Right atrium auricular region (tissue), 2 donors: ENCODE measurements around the gene AGO1. TPM values are rescaled to one million over a fixed set of nuclear protein-coding genes. Genes with fewer than 3 reads are reported as not detected.

Experiments
- DNase-seq: peaks from one replicate; pipeline ENCODE4 v3.0.0-alpha.2; 2019; ENCODE audit warnings: low spot score
- H3K27ac ChIP-seq, 2 donors: fragments of 200-600 bp; sonication (generic); 1 replicate in 1 of 2; 2 replicates in 1 of 2; pipeline ENCODE4 v1.5.1; 2016 to 2019
- H3K27me3 ChIP-seq, 2 donors: fragments of 200-600 bp; sonication (generic); one replicate each; pipeline versions ENCODE4 v1.5.1 to v1.6.0; 2017 to 2019
- H3K36me3 ChIP-seq: fragments of 200-600 bp; sonication (generic); one replicate; pipeline ENCODE4 v1.5.1; 2016
- H3K4me1 ChIP-seq, 2 donors: fragments of 200-600 bp; sonication (generic); one replicate each; pipeline versions ENCODE4 v1.5.1 to v1.6.0; 2017 to 2019
- H3K4me3 ChIP-seq, 2 donors: fragments of 200-600 bp; sonication (generic); 1 replicate in 1 of 2; 2 replicates in 1 of 2; pipeline ENCODE4 v1.5.1; 2017 to 2019; ENCODE audit warnings: mild to moderate bottlenecking in 1 of 2, moderate library complexity in 1 of 2
- H3K9me3 ChIP-seq, 2 donors: fragments of 200-600 bp; sonication (generic); one replicate each; pipeline ENCODE4 v1.5.1; 2019
- total RNA-seq, 2 donors: library from RNA; depleted of rRNA; stranded (reverse); fragments of >200 nt; gene quantifications; one replicate each; pipeline ENCODE4 v1.1.0, GENCODE V29; 2016
- TF ChIP-seq, protein P1 (sequence below), 2 donors: fragments of 200-600 bp; sonication (generic); IDR thresholded peaks; one replicate each; pipeline ENCODE4 v1.5.1; 2019; ENCODE audit warnings: antibody characterized with exemption in 2 of 2

Gene AGO1
- 10 to 100 TPM; 20.3 to 22.1 TPM for total RNA-seq

DNA sequence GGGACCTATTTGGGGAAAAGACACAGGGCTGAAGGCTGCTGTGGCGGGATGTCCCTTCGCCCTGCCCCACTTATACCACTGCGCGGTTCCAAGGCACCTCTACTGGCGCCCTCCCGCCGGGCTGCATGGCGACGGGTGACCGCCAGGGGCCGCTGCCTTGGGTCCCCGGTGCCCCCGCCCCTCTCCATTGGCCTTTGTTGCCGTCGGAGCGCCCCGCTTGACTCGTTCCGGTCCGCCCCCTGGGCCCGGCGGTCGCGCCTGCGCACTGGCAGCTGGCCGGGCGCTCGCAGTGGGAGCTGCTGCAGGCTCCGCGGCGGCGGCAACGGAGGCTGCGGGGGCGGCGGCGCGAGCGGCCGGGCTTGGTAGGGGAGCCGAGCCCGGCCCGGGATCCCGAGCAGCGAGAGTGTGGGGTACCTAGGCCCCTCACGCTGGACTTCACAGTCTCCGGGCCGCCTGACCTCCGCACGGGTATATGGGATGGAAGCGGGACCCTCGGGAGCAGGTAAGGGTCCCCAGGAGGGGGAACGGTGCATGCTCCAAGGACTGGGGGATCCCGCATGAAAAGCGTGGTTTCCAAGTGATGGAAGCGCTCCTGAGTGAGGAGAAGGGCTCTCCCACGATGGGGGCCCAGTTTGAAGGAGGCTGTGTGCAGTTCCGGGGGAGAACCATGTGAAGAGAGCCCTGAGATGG, at the start of gene AGO1:
AGO1 (plus strand) TSS at position 265 of the 690 bp plus-strand sequence; CDS start at position 478, 213 bp downstream.
- peaks cover 0 to 42% of the 10 kb centered on the region in 2 donors for H3K4me1 ChIP-seq
- H3K27ac ChIP-seq: peak within 1 kb of the TSS; percentile 83 to 90
- peak; percentile 89 for DNase-seq
- no peaks in the 10 kb centered on the region for H3K36me3 ChIP-seq
- TF ChIP-seq, protein P1, sequence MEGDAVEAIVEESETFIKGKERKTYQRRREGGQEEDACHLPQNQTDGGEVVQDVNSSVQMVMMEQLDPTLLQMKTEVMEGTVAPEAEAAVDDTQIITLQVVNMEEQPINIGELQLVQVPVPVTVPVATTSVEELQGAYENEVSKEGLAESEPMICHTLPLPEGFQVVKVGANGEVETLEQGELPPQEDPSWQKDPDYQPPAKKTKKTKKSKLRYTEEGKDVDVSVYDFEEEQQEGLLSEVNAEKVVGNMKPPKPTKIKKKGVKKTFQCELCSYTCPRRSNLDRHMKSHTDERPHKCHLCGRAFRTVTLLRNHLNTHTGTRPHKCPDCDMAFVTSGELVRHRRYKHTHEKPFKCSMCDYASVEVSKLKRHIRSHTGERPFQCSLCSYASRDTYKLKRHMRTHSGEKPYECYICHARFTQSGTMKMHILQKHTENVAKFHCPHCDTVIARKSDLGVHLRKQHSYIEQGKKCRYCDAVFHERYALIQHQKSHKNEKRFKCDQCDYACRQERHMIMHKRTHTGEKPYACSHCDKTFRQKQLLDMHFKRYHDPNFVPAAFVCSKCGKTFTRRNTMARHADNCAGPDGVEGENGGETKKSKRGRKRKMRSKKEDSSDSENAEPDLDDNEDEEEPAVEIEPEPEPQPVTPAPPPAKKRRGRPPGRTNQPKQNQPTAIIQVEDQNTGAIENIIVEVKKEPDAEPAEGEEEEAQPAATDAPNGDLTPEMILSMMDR (IDR thresholded peaks at IDR 0.05): peak; percentile 92 to 99
- H3K9me3 ChIP-seq: no peaks in the 10 kb centered on the region
- no peaks in the 10 kb centered on the region for H3K27me3 ChIP-seq
- peak within 1 kb of the TSS; percentile 82 to 99 for H3K4me3 ChIP-seq

DNA sequence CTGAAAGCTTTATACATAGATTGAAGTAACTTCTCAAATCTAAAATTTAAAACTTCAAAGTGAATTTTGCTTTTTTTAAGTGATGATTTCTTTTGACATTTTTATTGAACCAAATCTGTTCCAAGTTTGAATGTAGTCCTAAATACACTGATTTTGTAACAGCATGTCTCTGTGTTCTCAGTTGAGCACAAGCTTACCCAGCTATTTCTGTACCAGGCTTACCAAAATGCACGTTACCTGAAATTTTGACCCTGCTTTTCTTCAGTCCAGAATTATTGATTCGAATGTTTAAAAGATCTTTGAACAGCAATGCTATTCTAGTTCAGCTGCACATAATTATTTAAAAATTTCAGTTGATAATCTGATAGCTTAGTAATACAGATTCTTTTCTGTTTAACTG, 49.6 kb upstream of the AGO1 start:
- H3K9me3 ChIP-seq: no peaks in the 10 kb centered on the region
- peaks cover 69% of the 10 kb centered on the region for H3K36me3 ChIP-seq
- TF ChIP-seq, protein P1 (IDR thresholded peaks at IDR 0.05): no peak
- no peak overlapping the region for H3K27ac ChIP-seq
- H3K4me1 ChIP-seq: no peaks in the 10 kb centered on the region
- no peak overlapping the region for H3K4me3 ChIP-seq
- no peaks in the 10 kb centered on the region for H3K27me3 ChIP-seq
- no peak for DNase-seq

DNA sequence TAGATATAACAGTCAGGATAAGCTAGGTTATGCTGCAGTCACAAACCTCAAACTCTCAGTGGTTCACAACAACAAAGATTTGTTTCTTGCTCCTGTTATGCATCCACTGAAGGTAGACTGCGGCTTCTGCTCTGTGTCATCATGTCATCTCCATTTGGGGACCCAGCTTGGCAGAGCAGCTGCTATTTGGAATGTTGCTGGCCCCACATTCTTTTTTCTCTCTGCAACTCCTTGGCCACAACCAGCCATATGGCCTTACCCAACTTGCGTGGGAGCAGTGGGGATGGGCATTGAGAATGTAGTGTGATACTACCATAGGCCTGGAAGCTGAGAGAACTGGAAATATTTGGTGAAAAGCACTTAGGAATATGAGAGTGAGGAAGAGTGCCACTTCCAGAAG, 48.8 kb upstream of the AGO1 start:
- DNase-seq: no peak
- Histone ChIP-seq H3K27ac (no peak overlapping the region), H3K9me3 (no peaks in the 10 kb centered on the region), H3K36me3 (peaks cover 70% of the 10 kb centered on the region), H3K4me1 (no peaks in the 10 kb centered on the region), H3K4me3 (no peak overlapping the region), H3K27me3 (no peaks in the 10 kb centered on the region)
- TF ChIP-seq, protein P1 (IDR thresholded peaks at IDR 0.05): no peak

DNA sequence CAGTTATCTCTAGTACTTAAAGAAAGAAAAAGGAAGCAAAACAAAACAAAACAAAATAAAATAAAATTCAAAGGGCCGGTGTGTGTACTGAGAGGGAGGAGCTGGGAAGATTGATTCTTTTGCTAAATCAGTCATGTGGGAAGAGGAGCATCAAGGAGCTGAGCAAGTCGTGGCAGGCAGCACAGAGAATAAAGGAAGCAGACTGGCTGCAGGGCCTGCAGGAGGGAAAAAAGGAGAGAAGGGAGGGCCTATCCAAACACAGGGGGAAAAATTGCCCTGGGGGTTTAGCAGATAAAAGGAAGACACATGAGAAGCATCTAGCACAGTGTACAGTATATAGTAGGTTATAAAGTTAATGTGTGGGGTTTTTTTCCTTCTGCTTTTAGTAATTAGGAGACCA, 47.6 kb upstream of the AGO1 start:
- no peaks in the 10 kb centered on the region for H3K27me3 ChIP-seq
- H3K36me3 ChIP-seq: peaks cover 79% of the 10 kb centered on the region
- no peak overlapping the region for H3K27ac ChIP-seq
- DNase-seq: no peak
- TF ChIP-seq, protein P1 (IDR thresholded peaks at IDR 0.05): no peak
- no peak overlapping the region for H3K4me3 ChIP-seq
- no peaks in the 10 kb centered on the region for H3K9me3 ChIP-seq
- H3K4me1 ChIP-seq: no peaks in the 10 kb centered on the region

DNA sequence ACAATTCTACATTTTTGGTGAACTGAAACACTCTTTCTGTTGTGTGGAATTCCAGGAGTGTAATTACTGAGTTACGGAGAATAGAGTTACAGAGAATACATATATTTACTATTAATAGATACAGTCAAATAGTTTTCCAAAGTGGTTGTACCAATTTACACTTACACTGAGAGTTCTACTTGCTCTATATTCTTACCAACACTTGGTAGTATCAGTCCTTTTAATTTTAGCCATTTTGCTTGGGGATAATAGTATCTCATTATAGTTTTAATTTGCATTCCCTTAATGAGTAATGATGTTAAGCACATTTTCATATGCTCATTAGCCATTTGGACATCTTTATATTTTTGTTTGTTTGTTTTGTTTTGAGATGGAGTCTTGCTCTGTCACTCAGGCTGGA, 46.3 kb upstream of the AGO1 start:
- DNase-seq: no peak
- Histone ChIP-seq H3K4me1 (no peaks in the 10 kb centered on the region), H3K4me3 (no peak overlapping the region), H3K27me3 (no peaks in the 10 kb centered on the region), H3K9me3 (no peaks in the 10 kb centered on the region), H3K27ac (no peak overlapping the region), H3K36me3 (peaks cover 87% of the 10 kb centered on the region)
- TF ChIP-seq, protein P1 (IDR thresholded peaks at IDR 0.05): no peak
